Hematopoietic multipotent progenitor cell treated with erythropoietin and hydrocortisone succinate and interleukin-3 and kit ligand, for 4 days (in vitro differentiated cells): ENCODE results near the gene ENAH.
"Not testable (repeated sequence)": the region's sequence is repeated elsewhere in the genome, so short reads cannot be mapped to it uniquely, and the experiment has no call there.

ENCODE experiments used
- DNase-seq: peaks from one replicate; pipeline ENCODE4 v3.0.0-alpha.2; 2015

The ENAH gene

GRCh38 chr1:225652729-225653462 is at the start of gene ENAH:
Gene ENAH, minus strand, starts transcription at chr1:225653123. Its CDS starts 433 bp downstream, at chr1:225652690.
- peak; percentile 65 for DNase-seq

- no peak for DNase-seq
Measured at GRCh38 chr1:225700889-225701465, 48.1 kb upstream of the ENAH start.

- DNase-seq = no peak
Measured at GRCh38 chr1:225700164-225700821, 47.4 kb upstream of the ENAH start.

GRCh38 chr1:225699336-225699735 is 46.4 kb upstream of the ENAH start:
- DNase-seq = no peak

- not testable (repeated sequence) for DNase-seq
Measured at GRCh38 chr1:225698194-225698593, 45.3 kb upstream of the ENAH start.

GRCh38 chr1:225697428-225697827 is 44.5 kb upstream of the ENAH start:
- DNase-seq = no peak

- DNase-seq = no peak
Measured at GRCh38 chr1:225695578-225696337, 42.8 kb upstream of the ENAH start.

- DNase-seq = peak; percentile 77
Measured at GRCh38 chr1:225694151-225694603, 41.3 kb upstream of the ENAH start.

- not testable (repeated sequence) for DNase-seq
Measured at GRCh38 chr1:225693697-225694096, 40.8 kb upstream of the ENAH start.

GRCh38 chr1:225693085-225693696 is 40.3 kb upstream of the ENAH start:
- no peak for DNase-seq

GRCh38 chr1:225692517-225692879 is 39.6 kb upstream of the ENAH start:
- DNase-seq = no peak

- DNase-seq = no peak
Measured at GRCh38 chr1:225691861-225692516, 39.1 kb upstream of the ENAH start.

- DNase-seq = no peak
Measured at GRCh38 chr1:225691377-225691776, 38.5 kb upstream of the ENAH start.

- DNase-seq = no peak
Measured at GRCh38 chr1:225689882-225690459, 37.0 kb upstream of the ENAH start.

- no peak for DNase-seq
Measured at GRCh38 chr1:225688345-225688744, 35.4 kb upstream of the ENAH start.

- DNase-seq = no peak
Measured at GRCh38 chr1:225685476-225686176, 32.7 kb upstream of the ENAH start.

- no peak for DNase-seq
Measured at GRCh38 chr1:225684741-225685140, 31.8 kb upstream of the ENAH start.

GRCh38 chr1:225681231-225681630 is 28.3 kb upstream of the ENAH start:
- no peak for DNase-seq

- DNase-seq = no peak
Measured at GRCh38 chr1:225678545-225678944, 25.6 kb upstream of the ENAH start.

- DNase-seq = no peak
Measured at GRCh38 chr1:225677350-225678124, 24.6 kb upstream of the ENAH start.
